ENCODE measurements around the gene KSR1.

The KSR1 gene

GRCh38 chr17:27442702-27443101 lies 13.5 kb upstream of the KSR1 start:
- no peak for ATAC-seq
- TF ChIP-seq ARNTL (CRISPR knock-in tag; IDR thresholded peaks at IDR 0.05; ENCODE audit: borderline replicate concordance, low read depth), result no peak

- no peak for TF ChIP-seq ZNF70 (CRISPR knock-in tag; IDR thresholded peaks at IDR 0.05)
- TF ChIP-seq PPARA (CRISPR knock-in tag; IDR thresholded peaks at IDR 0.05; ENCODE audit: borderline replicate concordance), result no peak
- TF ChIP-seq ISL1 (CRISPR knock-in tag; IDR thresholded peaks at IDR 0.05), result no peak
- no peak for TF ChIP-seq RARB (CRISPR knock-in tag; IDR thresholded peaks at IDR 0.05)
- TF ChIP-seq BACH2 (CRISPR knock-in tag; IDR thresholded peaks at IDR 0.05; ENCODE audit: borderline replicate concordance), result no peak
- no peak for TF ChIP-seq GLIS3 (CRISPR knock-in tag; IDR thresholded peaks at IDR 0.05)
- no peak for TF ChIP-seq ZNF8 (CRISPR knock-in tag; IDR thresholded peaks at IDR 0.05)
- no peak for TF ChIP-seq OSR1 (CRISPR knock-in tag; IDR thresholded peaks at IDR 0.05)
- no peak for TF ChIP-seq ESRRG (CRISPR knock-in tag; IDR thresholded peaks at IDR 0.05)
- TF ChIP-seq TCF4 (CRISPR knock-in tag; IDR thresholded peaks at IDR 0.05; ENCODE audit: borderline replicate concordance), result no peak
- no peak for TF ChIP-seq TOX (CRISPR knock-in tag; IDR thresholded peaks at IDR 0.05; ENCODE audit: borderline replicate concordance)
- TF ChIP-seq TSHZ2 (CRISPR knock-in tag; IDR thresholded peaks at IDR 0.05), result no peak
- TF ChIP-seq PATZ1 (CRISPR knock-in tag; IDR thresholded peaks at IDR 0.05; ENCODE audit: borderline replicate concordance), result no peak
- no peak for TF ChIP-seq CSDC2 (CRISPR knock-in tag; IDR thresholded peaks at IDR 0.05)
- TF ChIP-seq ARNTL (CRISPR knock-in tag; IDR thresholded peaks at IDR 0.05; ENCODE audit: borderline replicate concordance, low read depth), result no peak
- no peak for TF ChIP-seq ZFP3 (CRISPR knock-in tag; IDR thresholded peaks at IDR 0.05)
- no peak for TF ChIP-seq ZFP30 (CRISPR knock-in tag; IDR thresholded peaks at IDR 0.05)
- no peak for TF ChIP-seq ZC3H10 (CRISPR knock-in tag; IDR thresholded peaks at IDR 0.05)
- TF ChIP-seq CSRNP3 (CRISPR knock-in tag; IDR thresholded peaks at IDR 0.05), result no peak
- no peak for ATAC-seq
Observed at GRCh38 chr17:27443491-27443890, 12.8 kb upstream of the KSR1 start.

GRCh38 chr17:27445971-27446370 lies 10.3 kb upstream of the KSR1 start:
- TF ChIP-seq ZC3H10 (CRISPR knock-in tag; IDR thresholded peaks at IDR 0.05) (no peak), POU6F1 (CRISPR knock-in tag; IDR thresholded peaks at IDR 0.05; ENCODE audit: borderline replicate concordance, low read depth) (no peak), ISL1 (CRISPR knock-in tag; IDR thresholded peaks at IDR 0.05) (no peak), ZNF70 (CRISPR knock-in tag; IDR thresholded peaks at IDR 0.05) (no peak), PATZ1 (CRISPR knock-in tag; IDR thresholded peaks at IDR 0.05; ENCODE audit: borderline replicate concordance) (no peak), PPARA (CRISPR knock-in tag; IDR thresholded peaks at IDR 0.05; ENCODE audit: borderline replicate concordance) (no peak), CSDC2 (CRISPR knock-in tag; IDR thresholded peaks at IDR 0.05) (no peak), TSHZ2 (CRISPR knock-in tag; IDR thresholded peaks at IDR 0.05) (no peak), ARNTL (CRISPR knock-in tag; IDR thresholded peaks at IDR 0.05; ENCODE audit: borderline replicate concordance, low read depth) (no peak), ZNF565 (CRISPR knock-in tag; conservative IDR thresholded peaks at IDR 0.05; ENCODE audit: low read depth) (no peak), OSR1 (CRISPR knock-in tag; IDR thresholded peaks at IDR 0.05) (no peak), TOX (CRISPR knock-in tag; IDR thresholded peaks at IDR 0.05; ENCODE audit: borderline replicate concordance) (no peak), TCF4 (CRISPR knock-in tag; IDR thresholded peaks at IDR 0.05; ENCODE audit: borderline replicate concordance) (no peak), BACH2 (CRISPR knock-in tag; IDR thresholded peaks at IDR 0.05; ENCODE audit: borderline replicate concordance) (no peak), GLIS3 (CRISPR knock-in tag; IDR thresholded peaks at IDR 0.05) (no peak), CREB5 (CRISPR knock-in tag; IDR thresholded peaks at IDR 0.05; ENCODE audit: low read depth) (no peak)
- ATAC-seq, result no peak

Data from SK-N-SH treated with all-trans-retinoic acid at 6 μM for 48 hours (cell line).